ENCODE data around the gene TNFRSF6B.

TNFRSF6B gene

DNA sequence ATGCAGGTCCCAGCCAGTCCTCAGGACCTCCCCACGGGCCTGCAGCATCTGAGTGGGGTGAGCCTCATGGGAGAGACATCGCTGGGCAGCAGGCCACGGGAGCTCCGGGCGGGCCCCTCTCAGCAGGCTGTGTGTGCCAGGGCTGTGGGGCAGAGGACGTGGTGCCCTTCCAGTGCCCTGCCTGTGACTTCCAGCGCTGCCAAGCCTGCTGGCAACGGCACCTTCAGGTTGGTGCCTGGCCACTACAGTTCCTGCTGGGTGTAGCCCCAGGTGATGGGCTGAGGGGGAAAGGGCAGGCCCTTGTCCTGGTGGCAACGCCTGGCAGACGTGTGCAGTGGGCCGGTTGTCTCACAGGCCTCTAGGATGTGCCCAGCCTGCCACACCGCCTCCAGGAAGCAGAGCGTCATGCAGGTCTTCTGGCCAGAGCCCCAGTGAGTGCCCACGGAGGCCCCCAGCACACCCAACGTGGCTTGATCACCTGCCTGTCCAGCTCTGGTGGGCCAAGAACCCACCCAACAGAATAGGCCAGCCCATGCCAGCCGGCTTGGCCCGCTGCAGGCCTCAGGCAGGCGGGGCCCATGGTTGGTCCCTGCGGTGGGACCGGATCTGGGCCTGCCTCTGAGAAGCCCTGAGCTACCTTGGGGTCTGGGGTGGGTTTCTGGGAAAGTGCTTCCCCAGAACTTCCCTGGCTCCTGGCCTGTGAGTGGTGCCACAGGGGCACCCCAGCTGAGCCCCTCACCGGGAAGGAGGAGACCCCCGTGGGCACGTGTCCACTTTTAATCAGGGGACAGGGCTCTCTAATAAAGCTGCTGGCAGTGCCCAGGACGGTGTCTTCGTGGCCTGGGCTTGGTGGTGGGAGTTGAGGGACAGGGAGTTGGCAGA is 787 bp upstream of the TNFRSF6B start:
- no peak for DNase-seq (ENCODE audit: low read depth in 2 of 2, low spot score in 1 of 2)

DNA sequence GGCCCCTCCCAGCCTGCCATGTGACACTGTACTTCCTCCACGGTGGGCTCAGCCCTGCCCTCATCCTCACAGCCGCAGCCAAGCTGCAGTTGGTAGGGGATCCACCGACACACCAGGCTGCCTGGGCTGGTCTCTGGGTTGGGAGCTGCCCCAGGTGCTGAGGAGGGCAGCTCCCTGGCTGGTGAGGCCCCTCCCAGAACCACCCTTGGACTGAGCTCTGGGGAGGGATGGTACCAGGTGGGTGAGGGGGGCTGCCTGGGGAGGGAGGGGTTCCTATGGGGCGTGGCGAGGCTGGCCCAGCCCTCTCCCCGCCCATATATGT is 185 bp upstream of the TNFRSF6B start:
- DNase-seq (ENCODE audit: low read depth in 2 of 2, low spot score in 1 of 2) = no peak

DNA sequence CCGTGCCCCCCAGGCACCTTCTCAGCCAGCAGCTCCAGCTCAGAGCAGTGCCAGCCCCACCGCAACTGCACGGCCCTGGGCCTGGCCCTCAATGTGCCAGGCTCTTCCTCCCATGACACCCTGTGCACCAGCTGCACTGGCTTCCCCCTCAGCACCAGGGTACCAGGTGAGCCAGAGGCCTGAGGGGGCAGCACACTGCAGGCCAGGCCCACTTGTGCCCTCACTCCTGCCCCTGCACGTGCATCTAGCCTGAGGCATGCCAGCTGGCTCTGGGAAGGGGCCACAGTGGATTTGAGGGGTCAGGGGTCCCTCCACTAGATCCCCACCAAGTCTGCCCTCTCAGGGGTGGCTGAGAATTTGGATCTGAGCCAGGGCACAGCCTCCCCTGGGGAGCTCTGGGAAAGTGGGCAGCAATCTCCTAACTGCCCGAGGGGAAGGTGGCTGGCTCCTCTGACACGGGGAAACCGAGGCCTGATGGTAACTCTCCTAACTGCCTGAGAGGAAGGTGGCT is 960 bp downstream of the TNFRSF6B start:
- DNase-seq (ENCODE audit: low read depth in 2 of 2, low spot score in 1 of 2) = no peak

DNA sequence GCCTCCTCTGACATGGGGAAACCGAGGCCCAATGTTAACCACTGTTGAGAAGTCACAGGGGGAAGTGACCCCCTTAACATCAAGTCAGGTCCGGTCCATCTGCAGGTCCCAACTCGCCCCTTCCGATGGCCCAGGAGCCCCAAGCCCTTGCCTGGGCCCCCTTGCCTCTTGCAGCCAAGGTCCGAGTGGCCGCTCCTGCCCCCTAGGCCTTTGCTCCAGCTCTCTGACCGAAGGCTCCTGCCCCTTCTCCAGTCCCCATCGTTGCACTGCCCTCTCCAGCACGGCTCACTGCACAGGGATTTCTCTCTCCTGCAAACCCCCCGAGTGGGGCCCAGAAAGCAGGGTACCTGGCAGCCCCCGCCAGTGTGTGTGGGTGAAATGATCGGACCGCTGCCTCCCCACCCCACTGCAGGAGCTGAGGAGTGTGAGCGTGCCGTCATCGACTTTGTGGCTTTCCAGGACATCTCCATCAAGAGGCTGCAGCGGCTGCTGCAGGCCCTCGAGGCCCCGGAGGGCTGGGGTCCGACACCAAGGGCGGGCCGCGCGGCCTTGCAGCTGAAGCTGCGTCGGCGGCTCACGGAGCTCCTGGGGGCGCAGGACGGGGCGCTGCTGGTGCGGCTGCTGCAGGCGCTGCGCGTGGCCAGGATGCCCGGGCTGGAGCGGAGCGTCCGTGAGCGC is 1.6 kb downstream of the TNFRSF6B start:
- no peak for DNase-seq (ENCODE audit: low read depth in 2 of 2, low spot score in 1 of 2)

DNA sequence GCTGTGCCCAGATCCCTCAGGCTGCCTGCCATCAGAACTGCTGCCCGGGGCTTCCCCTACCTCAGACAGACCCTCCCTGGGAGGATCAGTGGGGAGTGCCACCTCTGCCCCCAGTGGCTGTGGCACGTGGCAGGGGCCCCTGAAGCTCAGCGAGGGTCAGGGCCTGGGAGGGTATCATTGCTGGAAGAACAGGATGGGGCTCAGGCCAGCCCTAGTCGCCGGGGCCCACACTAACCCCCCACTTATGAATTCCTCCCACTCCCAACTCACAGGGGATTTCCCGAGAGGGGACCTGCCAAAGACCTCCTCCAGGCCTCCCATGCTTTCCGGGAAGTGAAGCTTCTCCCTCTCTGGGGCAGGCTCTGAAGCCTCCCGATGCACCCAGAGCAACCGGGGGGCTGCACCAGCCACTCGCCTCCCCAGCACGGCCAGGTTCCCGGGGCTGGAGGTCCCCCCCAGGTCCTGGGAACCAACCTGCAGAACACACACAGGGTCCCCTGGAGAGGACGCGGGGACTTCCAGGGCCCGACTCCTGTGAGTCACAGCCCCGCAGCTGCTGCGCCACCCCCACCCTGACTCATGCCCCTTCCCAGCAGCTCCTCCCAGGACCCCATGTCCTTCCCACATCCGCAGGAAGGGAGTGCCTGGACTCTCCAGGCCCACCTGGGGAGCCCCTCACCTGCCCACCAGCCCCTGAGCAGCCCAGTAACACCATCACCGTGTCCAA is 2.5 kb downstream of the TNFRSF6B start:
- DNase-seq (ENCODE audit: low read depth in 2 of 2, low spot score in 1 of 2) = no peak

DNA sequence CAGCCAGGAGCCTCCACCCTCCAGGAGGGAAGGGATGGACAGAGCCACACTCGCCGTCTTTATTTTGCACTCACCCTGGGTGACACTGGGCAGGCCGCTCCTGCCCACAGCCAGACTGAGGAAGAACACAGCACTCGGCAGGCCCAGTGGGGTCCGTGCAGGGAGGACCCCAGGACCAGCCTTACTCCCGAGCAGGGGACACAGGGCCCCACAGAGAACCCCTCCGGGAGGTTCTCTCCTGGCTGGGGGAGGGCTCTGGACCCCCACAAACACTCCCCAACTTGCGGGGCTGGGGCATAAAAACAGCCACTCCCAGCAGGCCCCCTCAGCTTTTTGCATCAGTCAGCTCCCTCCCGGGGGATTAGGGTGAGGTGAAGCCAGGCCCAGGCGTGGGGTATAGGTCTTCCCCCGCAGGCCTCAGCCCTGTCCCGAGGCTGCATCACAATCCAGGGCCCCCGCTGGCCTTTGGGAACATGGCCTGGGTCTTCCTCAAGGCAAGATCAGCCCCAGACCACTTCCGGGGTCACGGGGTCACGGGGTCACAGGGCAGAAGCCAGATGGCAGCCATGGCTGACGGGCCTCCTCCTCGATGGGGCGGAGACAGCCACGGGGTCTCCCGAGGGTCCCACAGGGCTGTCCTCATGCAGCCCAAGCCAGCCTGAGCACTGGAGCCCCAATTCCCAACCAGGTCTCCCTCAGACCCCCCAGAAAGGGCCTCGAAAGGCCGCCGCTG is 3.2 kb downstream of the TNFRSF6B start:
- DNase-seq (ENCODE audit: low read depth in 2 of 2, low spot score in 1 of 2) = no peak

DNA sequence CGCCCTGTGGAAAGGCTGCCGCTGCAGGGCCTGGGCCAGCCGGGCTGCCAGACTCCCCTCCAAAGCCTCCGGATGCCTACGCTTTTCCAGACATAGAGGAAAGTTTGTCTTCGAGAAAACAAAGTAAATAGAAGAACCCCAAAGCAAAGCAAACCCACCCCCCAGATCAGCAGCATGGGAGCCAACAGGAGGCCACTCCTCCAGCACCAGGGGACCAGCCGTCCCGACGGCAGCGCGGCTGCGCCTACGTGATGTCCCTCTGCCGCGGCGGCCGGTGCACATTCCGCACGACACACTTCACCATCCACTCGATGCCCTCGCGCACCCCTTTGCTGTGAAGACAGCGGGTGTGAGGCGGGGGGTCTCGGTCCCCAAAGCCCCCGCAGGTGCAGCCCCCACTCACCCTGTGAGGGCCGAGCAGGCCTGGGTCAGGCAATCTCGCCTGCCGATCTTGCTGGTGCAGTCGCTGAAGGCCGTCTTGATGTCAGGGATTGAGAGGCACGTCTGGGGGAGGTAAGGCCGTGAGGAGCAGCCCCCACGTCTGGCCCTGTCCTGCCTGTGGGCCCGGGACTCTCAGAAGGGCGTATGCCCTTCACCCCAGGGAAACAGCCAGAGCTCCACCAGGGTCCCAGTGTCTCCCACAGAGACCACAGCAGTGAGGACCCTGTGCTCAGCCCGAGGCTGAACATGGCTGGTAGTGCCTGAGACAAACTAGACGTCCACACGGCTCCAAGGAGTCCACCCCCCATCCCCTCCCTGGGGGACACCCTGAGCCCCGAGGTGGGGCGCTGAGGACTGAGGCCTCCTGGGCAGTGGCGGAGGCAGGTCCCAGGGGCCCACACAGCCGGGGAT is 4.0 kb downstream of the TNFRSF6B start:
- DNase-seq (ENCODE audit: low read depth in 2 of 2, low spot score in 1 of 2) = no peak

DNA sequence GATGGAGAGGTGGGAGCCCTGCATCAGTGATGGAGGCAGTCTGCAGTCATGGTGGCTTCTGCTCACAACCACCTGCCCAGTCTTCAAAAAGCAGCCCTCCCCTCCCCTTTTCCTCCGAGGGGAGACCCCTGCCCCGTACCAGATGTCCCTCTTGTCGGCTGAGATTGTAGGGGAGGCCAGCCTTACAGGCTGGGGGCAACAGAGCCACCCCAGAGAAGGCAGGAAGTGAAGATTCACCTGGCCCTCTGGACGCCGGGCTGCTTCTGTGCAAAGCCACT is 4.5 kb downstream of the TNFRSF6B start:
- no peak for DNase-seq (ENCODE audit: low read depth in 2 of 2, low spot score in 1 of 2)

DNA sequence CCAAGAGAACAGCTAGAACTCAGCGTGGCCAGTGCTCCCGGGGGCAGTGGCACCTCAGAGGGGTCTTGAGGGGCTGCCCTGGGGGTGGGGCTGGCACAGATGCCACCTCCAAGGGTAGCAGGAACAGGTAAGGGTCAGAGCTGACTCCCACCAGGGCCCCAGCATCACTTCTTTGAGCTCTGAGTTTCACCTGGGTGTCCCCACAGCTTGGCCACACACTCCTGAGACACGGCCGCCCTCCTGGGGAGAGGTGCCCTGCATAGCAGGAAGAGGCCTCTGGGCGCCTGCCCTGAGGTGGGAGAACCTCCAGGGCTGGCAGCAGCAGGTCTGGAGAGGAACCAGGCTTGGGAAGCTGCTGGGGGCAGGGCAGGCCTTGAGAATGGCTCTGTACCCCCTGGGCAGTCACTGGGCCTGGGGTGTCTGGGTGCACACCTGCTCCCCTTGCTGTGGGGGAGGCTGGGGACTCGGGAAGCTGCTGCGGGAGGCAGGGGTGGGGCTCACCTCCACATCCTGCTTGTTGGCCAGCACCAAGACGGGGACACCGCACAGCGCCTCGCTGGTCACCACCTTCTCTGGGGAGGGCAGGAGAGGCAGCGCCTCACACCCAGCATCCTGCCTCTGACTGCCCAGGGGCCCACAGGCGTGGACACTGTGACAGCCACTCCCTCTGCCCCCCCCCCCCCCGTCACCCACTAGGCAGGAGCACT is 5.0 kb downstream of the TNFRSF6B start:
- no peak for DNase-seq (ENCODE audit: low read depth in 2 of 2, low spot score in 1 of 2)

DNA sequence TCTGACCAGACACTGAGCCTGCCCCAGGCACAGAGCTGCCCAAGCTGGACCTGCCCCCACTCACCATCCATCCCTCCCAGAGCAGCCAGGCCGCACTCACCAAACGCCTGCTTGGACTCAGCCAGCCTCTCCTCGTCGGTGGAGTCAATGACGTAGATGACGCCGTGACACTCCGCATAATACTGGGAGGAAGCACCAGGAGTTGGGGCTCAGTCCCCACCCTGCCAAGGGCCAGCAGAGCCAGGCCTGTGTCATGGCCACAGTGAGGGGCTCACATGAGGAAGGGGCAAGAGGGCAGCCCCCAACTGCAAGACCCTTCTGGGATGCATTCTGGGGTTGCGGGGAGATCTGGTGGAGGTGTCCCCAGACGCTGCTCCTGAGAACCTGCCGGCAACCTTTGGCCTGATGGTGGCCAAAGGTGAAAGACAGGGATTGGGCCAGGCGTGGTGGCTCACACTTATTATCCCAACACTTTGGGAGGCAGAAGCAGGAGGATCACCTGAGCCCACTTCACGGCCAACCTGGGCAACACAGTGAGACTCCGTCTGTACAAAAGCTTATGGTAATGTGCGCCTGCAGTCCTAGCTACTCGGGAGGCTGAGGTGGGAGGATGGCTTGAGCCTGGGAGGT is 5.7 kb downstream of the TNFRSF6B start:
- no peak for DNase-seq (ENCODE audit: low read depth in 2 of 2, low spot score in 1 of 2)

DNA sequence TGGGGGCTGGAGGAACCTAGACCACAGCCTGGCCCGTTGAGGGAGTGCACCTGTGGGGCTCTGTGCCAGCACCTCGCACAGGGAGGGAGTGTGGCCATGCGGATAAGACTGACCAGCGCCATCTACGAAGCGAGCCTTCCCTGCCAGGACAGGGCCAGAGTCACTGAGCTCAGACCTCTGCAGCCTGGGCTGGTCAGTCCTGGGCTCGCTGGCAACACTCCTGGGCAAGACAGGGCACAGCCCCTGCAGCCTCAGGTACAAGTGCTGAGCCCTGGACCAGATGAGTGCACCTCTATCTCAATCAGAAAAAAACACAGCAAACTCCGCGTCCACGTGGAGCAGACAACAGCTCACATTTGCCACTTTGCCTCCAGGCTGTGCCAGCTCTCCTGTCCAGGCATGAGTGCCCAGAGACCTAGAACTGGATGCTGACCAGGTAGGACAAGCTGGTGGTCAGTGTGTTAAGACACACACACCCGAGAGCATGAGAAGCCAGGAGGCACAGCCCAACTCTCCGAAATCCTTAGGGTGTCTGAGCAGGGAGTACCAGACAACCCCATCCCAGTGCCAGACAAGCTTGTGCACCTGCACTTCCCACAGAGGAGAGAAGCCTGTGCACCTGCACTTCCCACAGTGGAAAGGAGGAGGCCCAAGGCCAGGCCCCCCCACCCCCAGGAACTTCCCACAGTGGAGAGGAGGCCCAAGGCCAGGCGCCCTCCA is 6.5 kb downstream of the TNFRSF6B start:
- DNase-seq (ENCODE audit: low read depth in 2 of 2, low spot score in 1 of 2) = no peak

DNA sequence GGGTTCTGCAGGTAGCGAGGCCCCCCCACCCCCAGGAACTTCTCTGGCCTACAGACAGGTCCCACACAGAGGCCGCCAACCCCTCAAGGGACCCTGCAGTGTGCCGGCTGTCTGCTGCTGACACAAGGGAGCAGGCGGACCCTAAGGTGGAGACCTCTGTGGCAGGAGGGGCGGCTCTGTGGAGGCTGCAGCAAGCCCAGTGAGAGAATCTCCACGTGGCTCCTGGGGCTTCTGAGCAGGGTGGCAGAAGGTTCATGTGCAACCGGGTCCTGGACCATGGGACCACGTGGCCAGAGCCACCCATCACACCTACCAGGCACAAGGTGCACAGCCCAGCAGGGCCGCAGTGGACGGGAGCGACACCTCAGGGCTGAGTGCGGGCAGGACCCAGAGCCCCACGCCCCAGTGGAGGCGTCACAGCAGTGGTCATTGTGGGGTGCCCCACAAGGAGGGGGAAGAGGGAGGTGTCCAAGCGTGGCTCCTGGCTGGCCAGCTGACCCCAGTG is 7.1 kb downstream of the TNFRSF6B start:
- DNase-seq (ENCODE audit: low read depth in 2 of 2, low spot score in 1 of 2) = no peak

DNA sequence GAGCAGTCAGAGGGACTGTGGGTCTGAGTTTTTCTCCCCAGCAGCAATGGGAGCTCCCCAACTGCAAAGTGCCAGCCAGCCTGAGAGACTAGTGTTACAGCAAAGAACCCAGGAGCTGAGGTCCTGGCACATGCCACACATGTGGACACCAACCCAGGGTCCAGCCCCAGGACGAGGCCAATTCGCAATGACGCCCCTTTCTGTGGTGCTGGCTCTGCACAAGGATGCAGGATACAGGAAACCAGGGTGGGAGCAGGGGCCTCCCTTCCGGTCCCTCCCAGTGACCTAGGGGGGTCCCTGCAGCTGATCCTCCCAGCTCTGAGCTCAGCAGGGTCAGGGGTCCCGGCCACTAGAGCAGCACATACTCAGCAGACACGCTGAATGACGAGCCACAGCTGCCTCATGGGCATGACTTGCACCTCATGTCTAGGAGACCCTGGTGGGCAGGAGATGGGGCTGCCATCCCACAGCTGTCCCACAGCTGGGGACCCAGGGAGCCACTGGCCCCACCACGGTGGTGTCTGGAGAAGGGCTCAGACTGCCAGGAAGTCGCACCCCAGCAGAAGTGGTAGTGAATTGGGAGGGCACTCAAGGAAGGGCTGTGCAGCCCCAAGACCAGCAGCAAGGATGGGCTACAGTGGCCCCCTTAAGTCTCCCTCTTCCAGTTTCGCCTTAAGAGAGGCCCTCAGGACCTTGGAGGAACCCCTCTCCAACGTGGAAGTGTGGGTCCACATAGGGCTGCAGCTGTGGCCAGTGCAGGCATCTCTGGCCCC is 7.7 kb downstream of the TNFRSF6B start:
- DNase-seq (ENCODE audit: low read depth in 2 of 2, low spot score in 1 of 2) = no peak

DNA sequence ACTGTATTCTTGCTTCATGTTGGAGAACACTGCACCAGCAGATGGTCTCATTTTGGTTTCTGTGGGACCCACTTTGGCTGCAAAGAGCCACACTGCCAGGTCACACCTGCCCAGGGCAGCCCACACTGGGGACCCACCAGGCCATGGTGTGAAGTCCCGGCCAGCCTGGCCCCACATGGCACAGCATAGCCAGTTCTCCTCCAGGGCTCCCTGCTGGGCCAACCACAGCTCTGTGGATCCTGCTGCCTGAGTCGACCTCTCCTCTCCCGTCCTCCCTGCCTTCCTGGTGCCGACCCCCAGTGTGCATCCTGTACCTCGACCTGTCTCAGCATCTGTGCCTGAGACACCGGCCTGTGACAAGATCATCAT is 8.3 kb downstream of the TNFRSF6B start:
- DNase-seq (ENCODE audit: low read depth in 2 of 2, low spot score in 1 of 2) = no peak

DNA sequence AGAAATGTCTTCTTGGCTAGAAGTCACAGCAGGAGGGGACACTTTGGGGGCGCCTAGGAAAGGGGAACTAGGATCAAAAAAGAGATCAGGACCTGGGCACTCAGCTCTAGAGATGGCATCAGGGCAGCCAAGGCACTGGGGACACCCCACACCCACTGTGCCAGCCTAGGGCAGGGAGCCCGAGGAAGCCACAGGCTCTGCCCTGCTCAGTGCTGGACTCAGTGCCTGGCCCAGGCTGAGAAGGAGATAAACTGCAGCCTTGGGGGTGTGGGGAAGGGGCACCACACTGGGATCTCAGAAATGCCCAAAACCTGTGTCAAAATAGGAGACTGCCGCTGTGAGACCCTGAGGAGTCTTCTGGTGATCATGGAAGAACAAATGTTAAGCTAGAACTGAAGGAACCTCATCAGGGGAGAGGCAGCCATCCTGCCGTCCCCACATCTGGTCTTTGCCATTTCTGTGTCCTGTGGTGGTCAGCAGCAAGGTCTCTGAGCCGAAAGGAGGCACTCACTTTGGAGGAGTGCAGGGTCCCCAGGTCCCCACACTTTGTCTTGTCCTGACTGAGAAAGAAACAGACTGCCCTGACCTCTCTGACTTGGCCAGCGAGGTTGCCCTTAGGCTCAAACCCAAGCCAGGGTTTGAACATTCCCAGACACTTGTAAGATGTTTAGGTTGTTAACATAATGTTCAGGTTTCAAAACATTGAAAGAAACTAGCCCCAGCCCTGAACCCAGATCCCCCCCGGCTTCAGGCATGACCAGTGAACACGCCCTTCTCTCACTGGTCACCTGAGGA is 9.0 kb downstream of the TNFRSF6B start:
- DNase-seq (ENCODE audit: low read depth in 2 of 2, low spot score in 1 of 2) = no peak

DNA sequence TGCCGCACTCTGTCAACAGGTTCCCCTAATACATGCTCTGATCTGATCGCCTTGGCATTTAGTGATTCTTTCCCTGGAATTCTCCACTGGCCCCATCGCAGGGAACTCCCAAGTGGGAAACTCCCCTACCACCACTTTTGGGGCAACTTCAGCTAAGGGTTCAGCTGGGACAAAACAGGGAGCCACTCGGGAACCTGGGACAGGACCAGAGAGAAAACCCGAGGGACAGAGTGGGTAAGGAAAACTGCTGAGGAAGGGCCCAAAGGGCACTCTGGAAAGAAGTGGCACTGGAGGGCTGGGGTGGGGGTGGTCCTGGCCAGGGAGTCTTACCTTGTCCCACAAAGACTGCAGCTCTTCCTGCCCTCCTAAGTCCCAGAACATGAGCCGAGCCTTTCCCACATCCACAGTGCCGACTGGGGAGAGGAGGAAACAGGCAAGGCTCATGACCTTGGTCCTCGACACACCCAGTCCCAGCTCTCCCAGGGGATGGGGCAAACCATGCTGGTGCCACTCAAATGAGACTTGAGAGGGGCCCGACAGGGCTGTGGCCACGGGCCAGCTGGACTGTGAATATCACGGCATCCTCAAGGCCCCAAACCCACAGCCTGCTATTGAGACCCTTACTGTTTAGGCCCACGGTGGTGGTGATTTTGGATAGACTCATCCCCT is 9.7 kb downstream of the TNFRSF6B start:
- DNase-seq (ENCODE audit: low read depth in 2 of 2, low spot score in 1 of 2) = no peak

Data from stimulated activated CD8-positive, alpha-beta memory T cell treated with anti-CD3 and anti-CD28 coated beads, Interleukin-4, amount 100 ng/mL, for 1 hour (primary cell).